HepG2 (cell line): Measurements from ENCODE around the gene ACSBG1. TPM values are rescaled to one million over a fixed set of nuclear protein-coding genes. Genes with fewer than 3 reads are reported as not detected.

Experiments used
- ATF1 ChIP-seq: IDR thresholded peaks from 2 replicates; pipeline ENCODE4 v1.6.1; 2016; ENCODE audit warnings: mild to moderate bottlenecking, control low read depth
- ELK4 ChIP-seq: sonication (generic); formaldehyde crosslinking; IDR thresholded peaks from 2 replicates; pipeline ENCODE4 v1.9.0; 2021; ENCODE audit warnings: missing genetic modification reagents, borderline replicate concordance
- HNF1B ChIP-seq: sonication (generic); formaldehyde crosslinking; IDR thresholded peaks from 2 replicates; pipeline ENCODE4 v1.5.1; 2020; ENCODE audit warnings: mild to moderate bottlenecking, moderate library complexity, missing genetic modification reagents
- HOXA7 ChIP-seq: sonication (generic); formaldehyde crosslinking; IDR thresholded peaks from 2 replicates; pipeline ENCODE4 v1.8.1; 2022; ENCODE audit warnings: mild to moderate bottlenecking, missing genetic modification reagents, moderate library complexity
- KAT8 ChIP-seq: IDR thresholded peaks from 2 replicates; pipeline ENCODE4 v1.6.1; 2016; ENCODE audit warnings: missing genetic modification reagents, missing compliant biosample characterization
- KDM2A ChIP-seq: sonication (generic); formaldehyde crosslinking; IDR thresholded peaks from 2 replicates; pipeline ENCODE4 v1.4.0; 2020; ENCODE audit warnings: low read depth, missing genetic modification reagents, borderline replicate concordance
- KDM5B ChIP-seq: sonication (generic); formaldehyde crosslinking; IDR thresholded peaks from 2 replicates; pipeline ENCODE4 v1.4.0; 2020; ENCODE audit warnings: missing genetic modification reagents, mild to moderate bottlenecking, borderline replicate concordance
- MXD4 ChIP-seq: IDR thresholded peaks from 2 replicates; pipeline ENCODE4 v1.6.1; 2016; ENCODE audit warnings: mild to moderate bottlenecking, missing biosample characterization, missing genetic modification reagents
- NCOA5 ChIP-seq: sonication (generic); formaldehyde crosslinking; IDR thresholded peaks from 2 replicates; pipeline ENCODE4 v1.4.0; 2020; ENCODE audit warnings: missing genetic modification reagents
- ZBTB46 ChIP-seq: sonication (generic); formaldehyde crosslinking; IDR thresholded peaks from 2 replicates; pipeline ENCODE4 v1.4.0; 2020; ENCODE audit warnings: mild to moderate bottlenecking, missing genetic modification reagents, borderline replicate concordance
- ZEB1 ChIP-seq: IDR thresholded peaks from 2 replicates; pipeline ENCODE4 v1.6.1; 2012; ENCODE audit warnings: mild to moderate bottlenecking, low read depth, inconsistent platforms; ENCODE audit not compliant: insufficient replicate concordance
- ZFP91 ChIP-seq: sonication (generic); formaldehyde crosslinking; IDR thresholded peaks from 2 replicates; pipeline ENCODE4 v1.9.0; 2022; ENCODE audit warnings: missing genetic modification reagents, mild to moderate bottlenecking, borderline replicate concordance
- ZNF138 ChIP-seq: sonication (generic); formaldehyde crosslinking; IDR thresholded peaks from 2 replicates; pipeline ENCODE4 v1.5.0; 2020; ENCODE audit warnings: mild to moderate bottlenecking, low read depth, missing genetic modification reagents
- ZNF281 ChIP-seq: sonication (generic); formaldehyde crosslinking; IDR thresholded peaks from 2 replicates; pipeline ENCODE4 v1.4.0; 2020; ENCODE audit warnings: missing genetic modification reagents, borderline replicate concordance
- ZNF335 ChIP-seq: sonication (generic); formaldehyde crosslinking; IDR thresholded peaks from 2 replicates; pipeline ENCODE4 v1.4.0; 2020; ENCODE audit warnings: missing genetic modification reagents
- ZNF33A ChIP-seq: sonication (generic); formaldehyde crosslinking; IDR thresholded peaks from 2 replicates; pipeline ENCODE4 v1.5.1; 2020; ENCODE audit warnings: missing genetic modification reagents, mild to moderate bottlenecking, moderate library complexity, borderline replicate concordance
- ZNF383 ChIP-seq: sonication (generic); formaldehyde crosslinking; IDR thresholded peaks from 2 replicates; pipeline ENCODE4 v1.4.0; 2020; ENCODE audit warnings: missing genetic modification reagents, mild to moderate bottlenecking, borderline replicate concordance
- ZNF703 ChIP-seq: sonication (generic); formaldehyde crosslinking; IDR thresholded peaks from 2 replicates; pipeline ENCODE4 v1.5.1; 2020; ENCODE audit warnings: missing genetic modification reagents, mild to moderate bottlenecking, moderate library complexity, borderline replicate concordance
- ZNF775 ChIP-seq: sonication (generic); formaldehyde crosslinking; IDR thresholded peaks from 2 replicates; pipeline ENCODE4 v1.4.0; 2020; ENCODE audit warnings: missing genetic modification reagents, mild to moderate bottlenecking, moderate library complexity, borderline replicate concordance
- ZNF782 ChIP-seq: sonication (generic); formaldehyde crosslinking; IDR thresholded peaks from 2 replicates; pipeline ENCODE4 v1.4.0; 2020; ENCODE audit warnings: missing genetic modification reagents, mild to moderate bottlenecking, borderline replicate concordance
- polyA plus RNA-seq, 8 experiments: library from polyadenylated mRNA; depleted of rRNA in 3 of 8; stranded (reverse) in 7 of 8; unstranded in 1 of 8; fragments of >200 nt; fragmentation: Illumina TruSeq in 4 of 8; extraction: Trizol in 4 of 8; gene quantifications; 2 replicates each; pipeline versions ENCODE4 v1.2.1 to v1.2.3, GENCODE V29; 2011 to 2016; ENCODE audit warnings: low read depth in 4 of 8, missing spikeins in 1 of 8, mixed read lengths in 1 of 8; ENCODE audit not compliant: insufficient read depth in 1 of 8
- total RNA-seq, 5 experiments: library from RNA; depleted of rRNA; stranded (reverse); fragments of >200 nt; fragmentation: Illumina TruSeq; extraction: Trizol; gene quantifications; 2 replicates each; pipeline ENCODE4 v1.2.3, GENCODE V29; 2016; ENCODE audit warnings: low read depth in 1 of 5

Gene ACSBG1
- total and polyA plus RNA-seq, 2 of the 13 experiments (the other 11 are each of a cell fraction or from before 2014, with no cell fraction given) = 0.35 to 0.81 TPM

- no peak; the same call in 1 of the 2 replicates for TF ChIP-seq ZFP91 (CRISPR knock-in tag)
- TF ChIP-seq ELK4 = no peak
- no peak for TF ChIP-seq ZNF703 (CRISPR knock-in tag)
- no peak for TF ChIP-seq ZNF383
- TF ChIP-seq NCOA5 (CRISPR knock-in tag) = no peak
- TF ChIP-seq ZBTB46 (CRISPR knock-in tag) = no peak
- TF ChIP-seq KDM2A (CRISPR knock-in tag) = peak; percentile 22; the same call in 1 of the 2 replicates
- TF ChIP-seq ZNF335 (CRISPR knock-in tag) = no peak
- TF ChIP-seq ATF1 = no peak
- TF ChIP-seq MXD4 (CRISPR knock-in tag) = peak; percentile 86
- TF ChIP-seq KAT8 (CRISPR knock-in tag) = peak; percentile 75
- TF ChIP-seq ZNF281 (CRISPR knock-in tag) = no peak
- 0 out of 2 replicates have a peak, but pooled peaks have one; percentile 35 for TF ChIP-seq ZNF138 (CRISPR knock-in tag)
- no peak for TF ChIP-seq HOXA7
- TF ChIP-seq HNF1B (CRISPR knock-in tag) = no peak
- no peak for TF ChIP-seq ZNF782 (CRISPR knock-in tag)
- no peak for TF ChIP-seq ZNF33A
- no peak for TF ChIP-seq KDM5B (CRISPR knock-in tag)
- no peak for TF ChIP-seq ZEB1
- no peak for TF ChIP-seq ZNF775 (CRISPR knock-in tag)
Observed at GRCh38 chr15:78149068-78149804, 85.1 kb downstream of the ACSBG1 start, which contains the start of gene IDH3A (continued).
